Gastroesophageal sphincter (tissue), 3 donors: Measurements from ENCODE around the gene PIP5K1B.

Source experiments
- POLR2A ChIP-seq, 2 donors: fragments of 450-650 bp; IDR thresholded peaks; one replicate each; pipeline ENCODE4 v1.6.1; 2017; ENCODE audit warnings: antibody characterized with exemption in 2 of 2, mild to moderate bottlenecking in 2 of 2, moderate library complexity in 1 of 2
- POLR2AphosphoS5 ChIP-seq: sonication (generic); formaldehyde crosslinking; IDR thresholded peaks from one replicate; pipeline ENCODE4 v1.6.1; 2017; ENCODE audit warnings: antibody characterized with exemption
- TF ChIP-seq, protein P1 (sequence below), 4 experiments: fragments of 200-600 bp in 2 of 4; fragments of 450-650 bp in 2 of 4; sonication (generic) in 1 of 4; IDR thresholded peaks; one replicate each; pipeline ENCODE4 v1.5.1; 2017 to 2019; ENCODE audit warnings: antibody characterized with exemption in 4 of 4, mild to moderate bottlenecking in 2 of 4, moderate library complexity in 2 of 4

DNA sequence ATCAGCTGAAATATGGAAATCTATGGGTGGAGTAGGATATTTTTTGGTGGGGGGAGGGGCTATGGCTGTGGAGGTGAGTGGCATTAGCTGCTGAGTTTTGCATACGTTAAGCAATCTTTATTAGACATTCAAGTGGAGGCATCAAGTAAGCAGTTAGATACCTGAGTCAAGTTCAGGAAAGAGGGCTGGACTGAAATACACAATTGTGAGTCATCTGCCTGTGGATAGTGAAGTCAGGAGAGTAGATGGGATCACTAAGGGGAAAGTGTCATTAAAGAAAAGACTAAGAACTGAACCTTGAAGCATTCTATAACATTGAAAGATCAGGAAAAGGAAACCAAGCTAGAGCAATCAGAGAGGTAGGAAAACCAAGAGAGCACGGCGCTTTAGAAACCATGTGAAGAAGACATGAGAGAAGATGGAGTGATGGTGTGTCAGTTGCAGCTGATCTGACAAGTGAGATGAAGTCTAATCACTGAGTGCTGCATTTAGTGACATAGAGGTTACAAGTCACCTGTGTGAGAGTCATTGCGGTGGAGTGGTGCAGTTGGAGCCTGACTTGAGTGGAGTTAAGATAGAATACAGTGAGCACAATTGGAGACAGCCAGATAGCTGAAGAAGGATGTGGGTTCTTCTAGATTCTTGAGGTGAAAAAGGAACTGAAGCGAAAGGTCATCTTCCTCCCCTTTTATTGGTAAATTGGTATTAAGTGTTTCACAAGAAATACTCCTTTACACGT lies 88.7 kb downstream of the PIP5K1B start:
- TF ChIP-seq, protein P1, sequence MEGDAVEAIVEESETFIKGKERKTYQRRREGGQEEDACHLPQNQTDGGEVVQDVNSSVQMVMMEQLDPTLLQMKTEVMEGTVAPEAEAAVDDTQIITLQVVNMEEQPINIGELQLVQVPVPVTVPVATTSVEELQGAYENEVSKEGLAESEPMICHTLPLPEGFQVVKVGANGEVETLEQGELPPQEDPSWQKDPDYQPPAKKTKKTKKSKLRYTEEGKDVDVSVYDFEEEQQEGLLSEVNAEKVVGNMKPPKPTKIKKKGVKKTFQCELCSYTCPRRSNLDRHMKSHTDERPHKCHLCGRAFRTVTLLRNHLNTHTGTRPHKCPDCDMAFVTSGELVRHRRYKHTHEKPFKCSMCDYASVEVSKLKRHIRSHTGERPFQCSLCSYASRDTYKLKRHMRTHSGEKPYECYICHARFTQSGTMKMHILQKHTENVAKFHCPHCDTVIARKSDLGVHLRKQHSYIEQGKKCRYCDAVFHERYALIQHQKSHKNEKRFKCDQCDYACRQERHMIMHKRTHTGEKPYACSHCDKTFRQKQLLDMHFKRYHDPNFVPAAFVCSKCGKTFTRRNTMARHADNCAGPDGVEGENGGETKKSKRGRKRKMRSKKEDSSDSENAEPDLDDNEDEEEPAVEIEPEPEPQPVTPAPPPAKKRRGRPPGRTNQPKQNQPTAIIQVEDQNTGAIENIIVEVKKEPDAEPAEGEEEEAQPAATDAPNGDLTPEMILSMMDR (IDR thresholded peaks at IDR 0.05) = no peak
- TF ChIP-seq POLR2A (IDR thresholded peaks at IDR 0.05) (no peak), POLR2AphosphoS5 (no peak)
